ENCODE measurements around the gene SFMBT2. TPM values are rescaled to one million over a fixed set of nuclear protein-coding genes. Genes with fewer than 3 reads are reported as not detected.
"Not testable (repeated sequence)": the region's sequence is repeated elsewhere in the genome, so short reads cannot be mapped to it uniquely, and the experiment has no call there.

The SFMBT2 gene
- total RNA-seq, 2 experiments from 2014 or later = 12.8 to 15.4 TPM

DNA sequence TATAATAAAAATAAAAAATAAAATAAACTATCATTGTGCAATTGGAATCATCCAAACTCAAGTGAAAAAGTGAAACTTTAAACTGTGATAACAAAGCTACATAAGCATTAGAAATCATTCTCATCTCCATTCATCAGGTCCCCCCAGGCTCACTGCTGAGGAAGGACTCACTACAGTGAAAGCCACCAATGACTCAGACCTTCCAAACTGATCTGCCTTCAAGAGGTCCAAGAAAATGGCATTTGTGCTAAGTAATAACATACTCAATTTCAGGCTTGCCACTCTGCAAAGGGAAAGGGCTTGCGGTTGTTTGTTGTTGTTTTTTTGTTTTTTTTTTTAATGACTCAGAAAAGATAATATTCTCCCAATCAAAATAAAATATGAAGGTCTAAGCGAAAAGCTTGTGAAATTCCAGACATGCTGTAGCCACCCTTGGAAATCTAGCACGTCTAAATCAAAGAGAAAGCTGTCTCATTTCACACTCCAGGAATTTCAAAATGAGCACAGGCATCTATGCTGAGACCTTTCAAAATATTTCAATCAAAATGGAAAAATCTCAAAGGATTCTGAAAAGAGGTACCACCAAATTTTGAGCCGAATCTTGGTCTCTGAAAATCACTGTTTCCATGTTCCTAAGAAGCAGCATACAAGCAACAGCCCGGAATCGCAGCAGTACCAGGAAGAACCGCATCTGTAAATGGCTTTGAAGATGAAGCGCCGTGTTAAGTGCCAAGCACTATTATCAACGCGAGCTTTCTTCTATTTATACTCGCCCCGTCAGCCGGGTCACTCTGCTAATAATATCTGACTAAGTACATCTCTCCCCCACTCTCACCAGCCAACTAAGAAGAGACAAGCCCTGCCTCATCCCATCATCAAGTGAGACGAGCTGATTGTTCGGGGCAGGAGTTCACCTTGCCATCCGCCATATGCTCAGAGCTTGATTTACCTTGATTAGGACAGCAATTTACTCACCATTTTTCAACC is 13.5 kb downstream of the SFMBT2 start:
- H3K4me3 Mint-ChIP-seq = no peak overlapping the region
- CTCF ChIA-PET = no interaction called here
- intact Hi-C loops (cut with micrococcal nuclease) = no loop called here
- no peak overlapping the region for H3K27ac Mint-ChIP-seq
- H3K9me3 Mint-ChIP-seq = no peaks in the 10 kb centered on the region
- DNase-seq = peak; percentile 45
- POLR2A ChIA-PET = interaction anchor here (0.6 to 1.5 kb wide), 2 partner anchors 128 to 214 kb away, joined by 4 read pairs; no protein-coding TSS in a partner anchor
- peaks cover 36% of the 10 kb centered on the region for H3K4me1 Mint-ChIP-seq (ENCODE audit: low read depth)
- no peaks in the 10 kb centered on the region for H3K27me3 Mint-ChIP-seq
- H3K36me3 Mint-ChIP-seq = peaks cover 6% of the 10 kb centered on the region

DNA sequence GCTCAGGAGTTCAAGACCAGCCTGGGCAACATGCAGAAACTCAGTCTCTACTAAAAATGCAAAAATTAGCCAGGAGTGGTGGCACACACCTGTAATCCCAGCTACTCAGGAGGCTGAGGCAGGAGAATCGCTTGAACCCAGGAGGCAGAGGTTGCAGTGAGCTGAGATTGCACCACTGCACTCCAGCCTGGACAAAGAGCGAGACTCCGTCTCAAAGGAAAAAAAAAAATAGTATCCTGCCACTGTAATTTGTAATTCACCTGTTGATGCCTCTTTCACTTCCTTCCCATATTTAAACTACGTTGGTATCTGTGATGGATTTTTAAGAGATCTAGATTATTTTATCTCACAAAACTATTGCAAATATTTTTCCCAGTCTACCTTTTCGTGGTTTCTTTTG is 18.5 kb downstream of the SFMBT2 start:
- CTCF ChIA-PET; H3K9me3 Mint-ChIP-seq; POLR2A ChIA-PET; H3K27ac Mint-ChIP-seq; intact Hi-C loops (cut with micrococcal nuclease); DNase-seq; H3K27me3 Mint-ChIP-seq; H3K4me3 Mint-ChIP-seq; H3K36me3 Mint-ChIP-seq: not testable (repeated sequence)
- H3K4me1 Mint-ChIP-seq (ENCODE audit: low read depth) = peaks cover 46% of the 10 kb centered on the region

DNA sequence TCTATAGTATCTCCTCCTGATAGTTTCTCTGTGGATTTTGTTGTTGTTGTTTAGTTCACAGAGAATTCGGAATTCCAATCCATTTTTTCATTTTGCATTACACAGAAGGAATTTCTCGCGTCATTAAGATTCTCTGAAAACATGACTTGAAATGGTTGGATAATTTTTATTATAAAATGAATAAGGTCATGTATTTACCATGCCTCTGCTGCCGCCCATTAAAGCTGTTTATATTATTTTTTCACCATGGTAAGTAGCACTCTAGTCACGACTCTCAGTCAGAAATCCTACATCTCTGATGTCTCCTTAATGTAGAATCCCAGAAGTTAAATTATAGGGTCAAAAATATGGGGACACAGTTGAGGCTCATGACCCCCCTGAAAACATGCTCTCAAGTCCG is 19.1 kb downstream of the SFMBT2 start:
- no peak overlapping the region for H3K27ac Mint-ChIP-seq
- no peak overlapping the region for H3K4me3 Mint-ChIP-seq
- H3K9me3 Mint-ChIP-seq = no peaks in the 10 kb centered on the region
- POLR2A ChIA-PET = no interaction called here
- no peaks in the 10 kb centered on the region for H3K27me3 Mint-ChIP-seq
- CTCF ChIA-PET = no interaction called here
- H3K36me3 Mint-ChIP-seq = peaks cover 3% of the 10 kb centered on the region
- intact Hi-C loops (cut with micrococcal nuclease) = no loop called here
- no peak for DNase-seq
- H3K4me1 Mint-ChIP-seq (ENCODE audit: low read depth) = peaks cover 44% of the 10 kb centered on the region

DNA sequence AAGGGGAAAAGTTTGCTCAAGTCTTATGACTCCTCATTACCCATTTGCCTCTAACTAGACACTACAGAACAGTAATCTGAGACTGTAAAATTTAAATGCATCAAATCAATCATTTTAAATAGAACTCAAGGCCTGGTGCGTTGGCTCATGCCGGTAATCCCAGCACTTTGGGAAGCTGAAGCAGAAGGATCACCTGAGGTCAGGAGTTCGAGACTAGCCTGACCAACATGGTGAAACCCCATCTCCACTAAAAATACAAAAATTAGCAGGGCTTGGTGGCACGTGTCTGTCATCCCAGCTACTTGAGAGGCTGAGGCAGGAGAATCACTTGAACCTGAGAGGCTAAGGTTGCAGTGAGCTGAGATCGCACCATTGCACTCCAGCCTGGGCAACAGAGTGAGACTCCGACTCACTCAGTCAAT is 20.1 kb downstream of the SFMBT2 start:
- H3K27ac Mint-ChIP-seq; H3K27me3 Mint-ChIP-seq; DNase-seq; POLR2A ChIA-PET; H3K36me3 Mint-ChIP-seq; H3K9me3 Mint-ChIP-seq; H3K4me3 Mint-ChIP-seq; intact Hi-C loops (cut with micrococcal nuclease): not testable (repeated sequence)
- CTCF ChIA-PET = interaction anchor here (0.7 to 1.6 kb wide), 3 partner anchors 26 to 472 kb away, joined by 3 to 5 read pairs (median 4); no protein-coding TSS in a partner anchor
- H3K4me1 Mint-ChIP-seq (ENCODE audit: low read depth) = peaks cover 44% of the 10 kb centered on the region

DNA sequence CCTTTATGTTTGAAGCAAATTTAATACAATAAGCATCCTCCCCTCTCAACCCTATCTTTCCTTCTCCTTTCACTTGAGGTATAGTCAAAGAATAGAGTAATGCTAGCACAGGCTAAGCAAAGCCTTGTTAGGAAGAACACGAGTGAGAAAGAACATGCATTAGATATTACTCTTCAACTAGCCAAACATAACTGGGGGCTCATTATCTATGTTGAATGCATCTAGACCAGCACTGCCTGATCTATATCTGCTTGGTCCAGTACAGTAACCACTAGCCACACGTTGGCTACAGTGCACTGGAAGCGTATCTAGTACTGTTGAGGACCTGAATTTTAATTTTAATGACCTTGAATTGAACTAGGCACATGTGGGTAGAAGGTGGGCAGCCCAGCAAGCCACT is 21.0 kb downstream of the SFMBT2 start:
- H3K27ac Mint-ChIP-seq = peak overlapping the region; percentile 3
- intact Hi-C loops (cut with micrococcal nuclease) = no loop called here
- ChIA-PET POLR2A (no interaction called here), CTCF (interaction anchor here (1.4 to 1.6 kb wide), 3 partner anchors 19 to 472 kb away, joined by 3 to 5 read pairs (median 5); no protein-coding TSS in a partner anchor)
- no peaks in the 10 kb centered on the region for H3K9me3 Mint-ChIP-seq
- peaks cover 50% of the 10 kb centered on the region for H3K4me1 Mint-ChIP-seq (ENCODE audit: low read depth)
- no peaks in the 10 kb centered on the region for H3K27me3 Mint-ChIP-seq
- H3K4me3 Mint-ChIP-seq = no peak overlapping the region
- no peak for DNase-seq
- no peaks in the 10 kb centered on the region for H3K36me3 Mint-ChIP-seq

DNA sequence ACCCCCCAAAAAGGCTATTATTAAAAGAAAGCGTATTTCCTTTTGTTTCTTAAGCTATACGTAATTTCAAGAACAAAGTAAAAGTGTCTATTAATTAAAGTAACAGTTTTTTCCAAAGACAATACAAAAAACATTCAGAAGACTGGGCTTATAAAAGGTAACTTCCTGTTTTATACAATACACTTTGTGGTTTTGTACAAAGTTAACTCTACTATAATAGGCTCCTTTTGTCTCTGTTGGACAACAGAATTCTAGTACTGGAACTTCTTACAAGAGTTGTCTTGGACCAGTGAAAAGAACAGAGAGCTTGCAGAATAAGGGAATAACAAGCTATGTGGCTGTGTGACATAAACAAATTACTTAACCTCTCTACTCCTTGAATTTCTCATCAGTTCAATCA is 21.5 kb downstream of the SFMBT2 start:
- Mint-ChIP-seq H3K27me3 (no peaks in the 10 kb centered on the region), H3K9me3 (no peaks in the 10 kb centered on the region), H3K36me3 (no peaks in the 10 kb centered on the region), H3K4me1 (ENCODE audit: low read depth) (peaks cover 51% of the 10 kb centered on the region), H3K27ac (peak overlapping the region; percentile 3), H3K4me3 (no peak overlapping the region)
- no peak for DNase-seq
- intact Hi-C loops (cut with micrococcal nuclease) = no loop called here
- ChIA-PET CTCF (interaction anchor here (1.4 to 1.6 kb wide), 3 partner anchors 20 to 471 kb away, joined by 3 to 5 read pairs (median 5); no protein-coding TSS in a partner anchor), POLR2A (no interaction called here)

DNA sequence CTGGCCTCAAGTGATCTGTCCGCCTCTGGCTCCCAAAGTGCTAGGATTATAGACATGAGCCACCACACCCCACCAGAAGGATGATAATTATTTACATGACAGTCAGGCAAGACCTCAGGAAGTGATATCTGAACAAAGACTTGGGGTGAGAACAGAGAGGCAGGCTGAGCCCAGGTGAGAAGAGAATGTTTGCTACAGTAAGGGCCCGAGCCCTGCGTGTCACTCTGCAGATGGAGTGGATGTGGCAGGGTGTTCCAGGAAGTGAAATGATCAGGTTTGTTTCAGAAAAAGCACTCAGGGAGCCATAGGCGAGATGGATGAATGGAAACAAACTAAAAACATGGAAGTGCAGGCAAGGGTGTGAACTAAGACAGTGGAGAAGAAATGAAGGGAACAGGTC is 22.2 kb downstream of the SFMBT2 start:
- peak; percentile 49 for DNase-seq
- ChIA-PET CTCF (interaction anchor here (1.5 kb wide), 1 partner anchor 20 kb away, joined by 5 read pairs; no protein-coding TSS in a partner anchor), POLR2A (no interaction called here)
- peak overlapping the region; percentile 87 for H3K27ac Mint-ChIP-seq
- no peaks in the 10 kb centered on the region for H3K9me3 Mint-ChIP-seq
- peak overlapping the region; percentile 40 for H3K4me3 Mint-ChIP-seq
- no peaks in the 10 kb centered on the region for H3K27me3 Mint-ChIP-seq
- H3K36me3 Mint-ChIP-seq = no peaks in the 10 kb centered on the region
- intact Hi-C loops (cut with micrococcal nuclease) = no loop called here
- H3K4me1 Mint-ChIP-seq (ENCODE audit: low read depth) = peaks cover 52% of the 10 kb centered on the region

DNA sequence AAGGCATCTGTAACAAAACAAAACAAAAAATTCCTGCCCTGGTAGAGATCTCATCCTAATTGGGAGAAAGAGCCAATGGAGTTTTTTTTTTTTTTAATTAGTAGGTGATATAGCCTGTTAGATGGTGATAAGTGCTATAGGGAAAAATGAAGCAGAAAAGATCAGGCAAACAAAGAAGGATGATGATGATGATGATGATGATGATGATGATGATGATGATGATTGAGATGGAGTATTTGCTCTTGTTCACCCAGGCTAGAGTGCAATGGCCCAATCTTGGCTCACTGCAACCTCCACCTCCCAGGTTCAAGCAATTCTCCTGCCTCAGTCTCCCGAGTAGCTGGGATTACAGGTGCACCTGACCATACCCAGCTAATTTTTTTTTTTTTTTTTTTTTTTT is 22.7 kb downstream of the SFMBT2 start:
- peaks cover 57% of the 10 kb centered on the region for H3K4me1 Mint-ChIP-seq (ENCODE audit: low read depth)
- DNase-seq; H3K4me3 Mint-ChIP-seq; H3K9me3 Mint-ChIP-seq; POLR2A ChIA-PET; CTCF ChIA-PET; H3K27me3 Mint-ChIP-seq; H3K36me3 Mint-ChIP-seq; intact Hi-C loops (cut with micrococcal nuclease): not testable (repeated sequence)
- H3K27ac Mint-ChIP-seq = peak overlapping the region; percentile 19

DNA sequence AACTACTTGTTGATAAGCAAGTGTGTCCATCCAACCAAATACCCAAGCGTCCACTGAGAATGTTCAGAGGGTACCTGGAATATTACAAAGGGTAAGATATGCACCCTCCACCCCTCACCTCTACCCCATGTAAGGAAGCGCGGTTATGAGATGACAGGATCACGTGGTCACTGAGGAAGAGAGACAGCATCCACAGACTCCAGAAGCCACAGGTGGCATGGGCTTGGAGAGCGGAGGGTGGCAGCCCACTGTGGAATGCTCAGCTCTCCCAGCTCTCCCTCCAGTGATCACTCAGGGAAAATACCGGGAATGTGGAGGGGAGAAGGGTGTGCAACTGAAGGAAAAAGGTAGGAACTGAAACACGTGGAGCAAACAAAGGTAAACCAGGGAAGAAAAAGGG is 25.7 kb downstream of the SFMBT2 start:
- Mint-ChIP-seq H3K9me3 (no peaks in the 10 kb centered on the region), H3K36me3 (peaks cover 12% of the 10 kb centered on the region), H3K4me3 (no peak overlapping the region), H3K27me3 (no peaks in the 10 kb centered on the region), H3K27ac (no peak overlapping the region), H3K4me1 (ENCODE audit: low read depth) (peaks cover 56% of the 10 kb centered on the region)
- no peak for DNase-seq
- ChIA-PET POLR2A (no interaction called here), CTCF (no interaction called here)
- intact Hi-C loops (cut with micrococcal nuclease) = no loop called here

DNA sequence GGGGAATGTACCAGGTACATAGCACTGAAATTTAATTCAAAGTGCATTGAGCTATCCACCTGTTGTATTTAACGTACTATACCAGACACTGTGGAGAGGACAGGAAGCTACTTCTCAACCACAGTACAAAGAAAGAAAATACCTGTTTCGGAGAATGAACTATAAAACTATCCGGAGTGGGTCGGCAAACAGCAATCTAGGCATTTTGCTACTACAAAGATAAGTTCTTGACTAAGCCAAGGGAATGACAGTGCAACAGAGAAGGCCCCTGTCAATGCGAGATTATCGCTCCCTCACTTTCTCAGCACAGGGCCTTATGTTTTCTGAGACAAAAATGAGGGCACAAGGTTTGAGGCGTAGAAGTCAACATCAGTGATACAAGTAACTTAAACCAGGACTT is 27.4 kb downstream of the SFMBT2 start:
- intact Hi-C loops (cut with micrococcal nuclease) = no loop called here
- CTCF ChIA-PET = interaction anchor here (0.9 to 1.0 kb wide), 2 partner anchors 25 to 261 kb away, joined by 3 read pairs; no protein-coding TSS in a partner anchor
- POLR2A ChIA-PET = interaction anchor here (1.0 kb wide), 1 partner anchor 63 kb away, joined by 3 read pairs; no protein-coding TSS in a partner anchor
- peak; percentile 15 for DNase-seq
- no peaks in the 10 kb centered on the region for H3K9me3 Mint-ChIP-seq
- H3K4me3 Mint-ChIP-seq = no peak overlapping the region
- H3K4me1 Mint-ChIP-seq (ENCODE audit: low read depth) = peaks cover 44% of the 10 kb centered on the region
- H3K27me3 Mint-ChIP-seq = no peaks in the 10 kb centered on the region
- no peak overlapping the region for H3K27ac Mint-ChIP-seq
- H3K36me3 Mint-ChIP-seq = peaks cover 22% of the 10 kb centered on the region

DNA sequence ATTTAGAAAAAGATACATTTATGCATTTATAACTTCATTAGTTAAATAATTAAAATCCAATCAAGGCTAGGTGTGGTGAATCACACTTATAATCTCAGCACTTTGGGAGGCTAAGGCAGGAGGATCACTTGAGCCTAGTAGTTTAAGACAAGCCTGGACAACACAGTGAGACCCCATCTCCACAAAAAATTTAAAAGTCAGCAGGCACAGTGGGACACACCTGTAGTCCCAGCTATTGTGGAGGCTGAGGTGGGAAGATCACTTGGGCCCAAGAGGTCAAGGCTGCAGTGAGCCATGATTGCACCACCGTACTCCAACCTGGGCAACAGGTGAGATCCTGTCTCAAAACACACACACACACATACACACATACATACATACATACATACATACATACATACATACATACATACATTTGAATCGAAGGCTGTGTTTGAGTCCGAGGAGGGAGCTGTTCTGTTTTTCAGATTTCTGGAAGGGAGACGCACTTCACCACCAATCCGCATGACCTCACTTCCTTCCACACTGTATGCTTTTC is 30.1 kb downstream of the SFMBT2 start:
- Mint-ChIP-seq H3K4me3 (no peak overlapping the region), H3K27me3 (no peaks in the 10 kb centered on the region), H3K27ac (no peak overlapping the region), H3K9me3 (no peaks in the 10 kb centered on the region), H3K36me3 (peaks cover 30% of the 10 kb centered on the region), H3K4me1 (ENCODE audit: low read depth) (peaks cover 32% of the 10 kb centered on the region)
- intact Hi-C loops (cut with micrococcal nuclease) = no loop called here
- CTCF ChIA-PET = no interaction called here
- POLR2A ChIA-PET = no interaction called here
- no peak for DNase-seq

DNA sequence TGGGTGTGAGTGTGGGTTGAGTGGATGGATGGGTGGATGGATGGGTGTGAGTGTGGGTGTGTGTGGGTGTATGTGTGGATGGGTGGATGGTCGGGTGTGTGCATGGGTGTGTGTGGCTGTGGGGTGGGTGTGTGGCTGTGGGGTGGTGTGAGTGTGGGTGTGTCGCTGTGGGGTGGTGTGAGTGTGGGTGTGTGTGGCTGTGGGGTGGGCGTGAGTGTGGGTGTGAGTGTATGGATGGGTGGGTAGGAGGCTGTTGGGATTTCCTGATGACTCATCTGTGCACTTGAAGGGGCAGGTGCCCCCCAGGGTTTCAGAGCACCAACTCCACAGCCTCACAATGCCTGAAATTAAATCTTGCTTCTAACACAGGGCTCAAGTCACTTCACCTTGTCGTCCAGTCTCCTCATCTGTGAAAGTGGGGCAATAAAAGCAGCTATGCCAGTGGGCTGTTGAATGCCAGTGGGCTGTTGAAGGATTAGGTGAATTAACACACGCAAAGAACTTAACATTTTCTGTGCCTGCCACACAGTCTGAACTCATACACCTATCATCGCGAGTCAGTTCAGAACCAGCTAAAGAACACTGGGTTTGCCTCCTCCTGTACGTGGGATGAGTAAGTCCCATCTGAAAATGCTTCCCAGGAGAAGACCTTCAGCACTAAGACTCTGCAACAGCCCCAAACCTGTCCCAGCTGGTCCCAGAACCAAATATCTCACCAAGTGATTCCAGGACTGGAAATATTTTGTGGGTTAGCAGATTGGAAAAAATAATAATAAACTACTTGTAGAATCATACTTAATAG is 32.0 kb downstream of the SFMBT2 start:
- Mint-ChIP-seq H3K27ac (peak overlapping the region; percentile 15), H3K36me3 (peaks cover 33% of the 10 kb centered on the region), H3K9me3 (no peaks in the 10 kb centered on the region), H3K4me1 (ENCODE audit: low read depth) (peaks cover 20% of the 10 kb centered on the region), H3K27me3 (no peaks in the 10 kb centered on the region), H3K4me3 (no peak overlapping the region)
- intact Hi-C loops (cut with micrococcal nuclease) = no loop called here
- ChIA-PET CTCF (no interaction called here), POLR2A (no interaction called here)
- no peak for DNase-seq
